PC-9 (cell line): ENCODE measurements around the gene MTMR3.

Source experiments
- CTCF ChIP-seq: fragments of 200-600 bp; sonication (generic); conservative IDR thresholded peaks from 2 replicates; pipeline ENCODE4 v1.6.1; 2017; ENCODE audit warnings: mixed run types, antibody characterized with exemption, mild to moderate bottlenecking, moderate library complexity
- EZH2 ChIP-seq: fragments of 200-600 bp; sonication (generic); IDR thresholded peaks from 2 replicates; pipeline ENCODE4 v1.8.0; 2017; ENCODE audit warnings: antibody characterized with exemption, low read depth

- TF ChIP-seq EZH2 (no peak), CTCF (no peak)
These were observed 197.1 kb downstream of the MTMR3 start, which contains the start of gene HORMAD2 for GRCh38 chr22:30079952-30080533.
